Activated CD4-positive, CD25-positive, alpha-beta regulatory T cell treated with anti-CD3 and anti-CD28 coated beads, Interleukin-2, amount 50 U/mL, for 16 hours (primary cell): ENCODE results near the gene HDAC4.

Experiments used
- DNase-seq: peaks from one replicate; pipeline ENCODE4 v3.0.0-alpha.2; 2020; ENCODE audit warnings: low read depth, low spot score

The HDAC4 gene

GRCh38 chr2:239255628-239256349 lies 145.0 kb downstream of the HDAC4 start:
- no peak for DNase-seq

- DNase-seq, result no peak
Observed at GRCh38 chr2:239255218-239255617, 145.6 kb downstream of the HDAC4 start.

GRCh38 chr2:239253701-239254436 lies 147.0 kb downstream of the HDAC4 start:
- no peak for DNase-seq

- DNase-seq, result no peak
Observed at GRCh38 chr2:239253264-239253663, 147.6 kb downstream of the HDAC4 start.

- DNase-seq, result no peak
Observed at GRCh38 chr2:239252801-239253200, 148.0 kb downstream of the HDAC4 start.

GRCh38 chr2:239252393-239252792 lies 148.4 kb downstream of the HDAC4 start:
- no peak for DNase-seq

GRCh38 chr2:239251971-239252370 lies 148.8 kb downstream of the HDAC4 start:
- no peak for DNase-seq

- DNase-seq, result no peak
Observed at GRCh38 chr2:239250216-239251081, 150.4 kb downstream of the HDAC4 start.

GRCh38 chr2:239249776-239250175 lies 151.0 kb downstream of the HDAC4 start:
- DNase-seq, result no peak

- DNase-seq, result no peak
Observed at GRCh38 chr2:239249048-239249447, 151.8 kb downstream of the HDAC4 start.

- no peak for DNase-seq
Observed at GRCh38 chr2:239247401-239248245, 153.2 kb downstream of the HDAC4 start.

GRCh38 chr2:239246723-239247122 lies 154.1 kb downstream of the HDAC4 start:
- DNase-seq, result no peak

GRCh38 chr2:239245872-239246721 lies 154.7 kb downstream of the HDAC4 start:
- no peak for DNase-seq

- DNase-seq, result no peak
Observed at GRCh38 chr2:239245107-239245506, 155.7 kb downstream of the HDAC4 start.

- DNase-seq, result no peak
Observed at GRCh38 chr2:239244625-239245024, 156.2 kb downstream of the HDAC4 start.

- no peak for DNase-seq
Observed at GRCh38 chr2:239241431-239241960, 159.3 kb downstream of the HDAC4 start.

GRCh38 chr2:239240414-239240881 lies 160.4 kb downstream of the HDAC4 start:
- DNase-seq, result no peak

- DNase-seq, result no peak
Observed at GRCh38 chr2:239239607-239240413, 161.0 kb downstream of the HDAC4 start.
